Lower leg skin (tissue), 4 donors: Measurements from ENCODE around the gene IGDCC3. TPM values are rescaled to one million over a fixed set of nuclear protein-coding genes. Genes with fewer than 3 reads are reported as not detected.

Source experiments
- DNase-seq, 2 donors: peaks; one replicate each; pipeline ENCODE4 v3.0.0-alpha.2; 2019; ENCODE audit warnings: low spot score in 2 of 2
- H3K4me3 ChIP-seq: fragments of 200-600 bp; sonication (generic); 2 replicates; pipeline ENCODE4 v1.5.1; 2017; ENCODE audit warnings: mild to moderate bottlenecking, low read depth; ENCODE audit not compliant: poor library complexity, severe bottlenecking
- POLR2A ChIP-seq, 2 donors: fragments of 450-650 bp; IDR thresholded peaks; one replicate each; pipeline ENCODE4 v1.6.1; 2016 to 2017; ENCODE audit warnings: antibody characterized with exemption in 2 of 2, mild to moderate bottlenecking in 1 of 2, moderate library complexity in 1 of 2
- WGBS, 2 donors: methylation state at CpG; one replicate each; pipeline ENCODE4 v1.1.5; 2018; 5-methylcytosine and 5-hydroxymethylcytosine counted together
- intact Hi-C: fragments of 100-400 bp; cut with DNase I; formaldehyde crosslinking; loops from one replicate; pipeline ENCODE4 v1.15.0; 2023; ENCODE audit warnings: low total_unique reads
- total RNA-seq, 4 donors: library from RNA; depleted of rRNA; stranded (reverse); fragments of >200 nt; gene quantifications; one replicate each; pipeline ENCODE4 v1.1.0, GENCODE V29; 2016
- TF ChIP-seq, protein P1 (sequence below), 3 donors: fragments of 450-650 bp; IDR thresholded peaks; one replicate each; pipeline ENCODE4 v1.5.1; 2016; ENCODE audit warnings: antibody characterized with exemption in 3 of 3, mild to moderate bottlenecking in 3 of 3, moderate library complexity in 2 of 3

Gene IGDCC3
- total RNA-seq, 4 donors from 2014 or later, result not detected

DNA sequence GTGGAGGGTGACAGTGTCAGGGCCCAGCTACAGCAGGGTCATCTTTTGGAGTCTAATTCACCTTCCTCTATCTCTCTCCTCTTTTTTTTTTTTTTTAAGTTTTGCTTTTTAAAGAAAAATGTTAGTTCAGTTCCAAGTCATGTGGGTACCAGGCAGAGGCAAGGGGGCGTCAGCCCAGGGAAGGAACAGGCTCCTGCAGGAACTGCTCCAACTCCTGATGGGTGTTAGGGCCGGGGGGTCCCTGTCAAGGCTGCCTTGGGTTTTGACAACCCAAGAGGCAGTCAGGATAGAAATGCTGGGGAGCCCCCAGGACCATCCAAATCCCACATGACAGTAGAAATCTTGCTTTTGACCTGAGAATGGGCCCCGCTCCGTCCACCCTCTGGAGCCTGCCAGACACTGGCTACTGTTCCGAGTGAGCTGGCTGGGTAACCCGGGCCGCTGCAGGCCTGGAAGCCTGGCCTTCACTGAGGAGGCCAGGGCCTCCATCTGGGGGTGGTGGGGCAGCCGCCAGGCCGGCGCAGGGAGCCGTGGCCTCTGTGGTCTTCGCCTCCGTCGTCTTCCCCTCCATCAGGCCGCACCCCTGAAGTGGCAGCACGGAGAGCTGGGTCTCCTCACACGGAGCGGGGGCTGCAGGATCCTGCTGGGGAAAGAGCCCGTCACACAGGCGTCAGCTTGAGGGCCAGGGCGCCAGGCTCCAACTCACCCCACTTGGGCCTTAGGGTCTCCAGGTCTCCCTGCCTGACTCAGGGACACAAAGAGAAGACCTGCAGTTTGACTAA lies 49.1 kb downstream of the IGDCC3 start:
- no peak for DNase-seq
- H3K4me3 ChIP-seq, result no peak overlapping the region
- no peak for TF ChIP-seq POLR2A (IDR thresholded peaks at IDR 0.05)
- TF ChIP-seq, protein P1, sequence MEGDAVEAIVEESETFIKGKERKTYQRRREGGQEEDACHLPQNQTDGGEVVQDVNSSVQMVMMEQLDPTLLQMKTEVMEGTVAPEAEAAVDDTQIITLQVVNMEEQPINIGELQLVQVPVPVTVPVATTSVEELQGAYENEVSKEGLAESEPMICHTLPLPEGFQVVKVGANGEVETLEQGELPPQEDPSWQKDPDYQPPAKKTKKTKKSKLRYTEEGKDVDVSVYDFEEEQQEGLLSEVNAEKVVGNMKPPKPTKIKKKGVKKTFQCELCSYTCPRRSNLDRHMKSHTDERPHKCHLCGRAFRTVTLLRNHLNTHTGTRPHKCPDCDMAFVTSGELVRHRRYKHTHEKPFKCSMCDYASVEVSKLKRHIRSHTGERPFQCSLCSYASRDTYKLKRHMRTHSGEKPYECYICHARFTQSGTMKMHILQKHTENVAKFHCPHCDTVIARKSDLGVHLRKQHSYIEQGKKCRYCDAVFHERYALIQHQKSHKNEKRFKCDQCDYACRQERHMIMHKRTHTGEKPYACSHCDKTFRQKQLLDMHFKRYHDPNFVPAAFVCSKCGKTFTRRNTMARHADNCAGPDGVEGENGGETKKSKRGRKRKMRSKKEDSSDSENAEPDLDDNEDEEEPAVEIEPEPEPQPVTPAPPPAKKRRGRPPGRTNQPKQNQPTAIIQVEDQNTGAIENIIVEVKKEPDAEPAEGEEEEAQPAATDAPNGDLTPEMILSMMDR (IDR thresholded peaks at IDR 0.05), result no peak
- intact Hi-C loops, result no loop called here
- 84 to 88% methylated on average over 18 to 21 of the region's 21 CpGs for WGBS, 2 donors

DNA sequence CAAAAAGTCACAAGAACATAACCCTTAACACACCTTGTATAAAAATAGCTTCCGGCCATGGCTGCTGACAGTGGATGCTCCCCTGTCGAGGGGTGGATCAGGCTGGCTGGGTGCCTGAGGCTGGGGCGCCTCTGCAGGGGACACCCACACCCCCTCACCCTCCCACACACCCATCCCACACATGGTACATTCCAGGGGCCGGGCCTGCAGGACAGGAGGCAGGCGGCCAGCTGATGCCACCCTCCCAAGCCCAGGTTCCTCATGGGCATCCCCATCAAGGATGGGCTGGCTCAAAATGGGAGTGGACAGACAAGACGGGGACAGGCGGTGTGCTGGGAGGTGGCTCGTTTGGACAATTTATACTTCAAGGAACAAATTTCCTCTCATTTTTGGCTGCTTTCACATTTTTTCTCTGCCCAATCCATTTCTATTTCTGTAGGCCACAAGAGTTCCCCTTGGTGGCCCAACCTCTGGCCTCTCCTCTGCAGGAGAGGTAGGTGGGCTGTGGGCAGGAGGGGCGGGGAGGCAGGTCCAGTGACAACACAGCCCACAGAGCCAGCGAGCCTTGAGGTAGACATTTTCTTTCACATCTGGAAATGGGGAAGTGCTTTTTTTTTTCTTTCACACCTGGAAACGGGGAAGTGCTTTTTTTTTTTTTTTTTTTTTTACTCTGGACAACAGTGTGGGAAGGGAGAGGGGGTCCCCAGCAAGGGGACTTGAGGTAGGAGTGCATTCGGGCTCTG lies 50.0 kb downstream of the IGDCC3 start:
- 74 to 76% methylated on average over 12 of the region's 12 CpGs for WGBS, 2 donors
- intact Hi-C loops, result no loop called here
- TF ChIP-seq, protein P1 (IDR thresholded peaks at IDR 0.05), result no peak
- TF ChIP-seq POLR2A (IDR thresholded peaks at IDR 0.05), result no peak
- H3K4me3 ChIP-seq, result no peak overlapping the region
- DNase-seq, result no peak

DNA sequence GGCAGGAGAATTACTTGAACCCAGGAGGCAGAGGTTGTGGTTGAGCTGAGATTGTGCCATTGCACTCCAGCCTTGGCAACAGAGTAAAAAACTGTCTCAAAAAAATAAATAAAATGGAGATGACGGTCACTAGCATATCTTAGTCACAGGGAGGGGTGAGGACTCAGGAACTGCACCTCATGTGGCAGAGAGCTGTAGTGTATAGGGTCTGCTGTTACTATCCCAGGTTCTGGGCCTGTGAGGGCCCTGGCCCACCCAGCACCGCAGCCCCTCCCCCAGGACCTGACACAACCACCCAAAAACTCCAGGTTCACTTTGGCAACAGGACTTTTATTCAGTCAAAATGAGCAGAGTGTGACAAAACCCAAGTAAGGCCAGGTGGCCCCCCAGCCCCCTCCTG lies 51.0 kb downstream of the IGDCC3 start:
- DNase-seq, result no peak
- TF ChIP-seq, protein P1 (IDR thresholded peaks at IDR 0.05), result no peak
- TF ChIP-seq POLR2A (IDR thresholded peaks at IDR 0.05), result no peak
- H3K4me3 ChIP-seq, result no peak overlapping the region
- intact Hi-C loops, result no loop called here
- 88 to 93% methylated on average over 2 of the region's 2 CpGs for WGBS, 2 donors

DNA sequence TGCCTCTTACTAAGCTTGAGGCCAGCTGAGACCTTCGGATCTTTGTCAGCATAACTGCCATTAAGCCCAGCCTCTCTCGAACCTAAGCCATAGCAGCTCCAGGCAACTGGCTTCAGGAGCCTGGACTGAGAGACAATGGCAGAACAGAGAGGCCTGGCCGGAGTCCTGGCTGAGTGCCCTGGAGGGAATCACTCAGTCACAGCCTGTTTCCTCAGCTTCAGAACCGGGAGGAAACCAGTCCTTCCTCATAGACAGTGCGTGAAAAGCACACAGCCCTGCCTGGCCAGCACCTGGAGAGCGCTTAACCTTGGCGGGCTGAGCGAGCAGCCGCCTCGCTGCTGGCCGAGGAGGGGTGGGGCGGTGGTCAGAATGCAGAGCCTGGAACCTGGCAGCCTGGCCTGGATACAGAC lies 51.7 kb downstream of the IGDCC3 start:
- no peak for DNase-seq
- 48 to 55% methylated on average over 12 of the region's 12 CpGs for WGBS, 2 donors
- no peak for TF ChIP-seq POLR2A (IDR thresholded peaks at IDR 0.05)
- TF ChIP-seq, protein P1 (IDR thresholded peaks at IDR 0.05), result no peak
- H3K4me3 ChIP-seq, result no peak overlapping the region
- intact Hi-C loops, result no loop called here

DNA sequence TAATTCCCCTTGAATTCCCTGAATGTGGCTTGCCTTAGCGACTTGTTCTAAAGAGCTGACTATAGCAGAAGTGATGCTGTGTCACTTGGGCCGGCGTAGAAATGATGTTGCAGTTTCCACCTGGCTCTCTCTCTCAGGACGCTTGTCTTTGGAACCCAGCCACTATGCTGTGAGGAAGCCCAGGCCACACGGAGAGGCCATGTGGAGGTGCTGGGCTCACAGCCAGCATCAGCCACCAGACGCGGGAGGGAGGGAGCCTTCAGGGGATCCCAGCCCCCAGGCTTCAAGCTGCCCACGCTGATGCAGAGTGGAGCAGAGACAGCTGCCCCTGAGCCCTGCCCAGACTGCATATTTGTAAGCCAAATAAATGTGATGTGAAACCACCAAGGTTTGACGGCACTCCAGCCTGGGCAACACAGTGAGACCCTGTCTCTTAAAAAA lies 54.7 kb downstream of the IGDCC3 start:
- H3K4me3 ChIP-seq, result no peak overlapping the region
- intact Hi-C loops, result no loop called here
- WGBS, 2 donors, result 23 to 29% methylated on average over 9 of the region's 9 CpGs
- no peak for TF ChIP-seq POLR2A (IDR thresholded peaks at IDR 0.05)
- TF ChIP-seq, protein P1 (IDR thresholded peaks at IDR 0.05), result no peak
- no peak for DNase-seq
